ENCODE measurements around the gene SP5. TPM values are rescaled to one million over a fixed set of nuclear protein-coding genes. Genes with fewer than 3 reads are reported as not detected.
"Not testable (repeated sequence)": the region's sequence is repeated elsewhere in the genome, so short reads cannot be mapped to it uniquely, and the experiment has no call there.

SP5 gene
- total RNA-seq, 2 donors from 2014 or later: 0.19 TPM; not detected in 1

- Mint-ChIP-seq H3K27ac (no peak overlapping the region), H3K36me3 (no peaks in the 10 kb centered on the region), H3K9me3 (no peaks in the 10 kb centered on the region)
- no peak for ATAC-seq
- DNase-seq (ENCODE audit: low spot score in 2 of 2): no peak
Measured at GRCh38 chr2:170744248-170745002, 29.3 kb downstream of the SP5 start.

- Mint-ChIP-seq H3K27ac (no peak overlapping the region), H3K36me3 (no peaks in the 10 kb centered on the region), H3K9me3 (no peaks in the 10 kb centered on the region)
- ATAC-seq: no peak
- no peak for DNase-seq (ENCODE audit: low spot score in 2 of 2)
Measured at GRCh38 chr2:170745305-170745704, 30.2 kb downstream of the SP5 start.

GRCh38 chr2:170747921-170748320 is 32.8 kb downstream of the SP5 start:
- no peak overlapping the region for H3K27ac Mint-ChIP-seq
- ATAC-seq: no peak
- no peak for DNase-seq (ENCODE audit: low spot score in 2 of 2)
- no peaks in the 10 kb centered on the region for H3K36me3 Mint-ChIP-seq
- H3K9me3 Mint-ChIP-seq: no peaks in the 10 kb centered on the region

DNA sequence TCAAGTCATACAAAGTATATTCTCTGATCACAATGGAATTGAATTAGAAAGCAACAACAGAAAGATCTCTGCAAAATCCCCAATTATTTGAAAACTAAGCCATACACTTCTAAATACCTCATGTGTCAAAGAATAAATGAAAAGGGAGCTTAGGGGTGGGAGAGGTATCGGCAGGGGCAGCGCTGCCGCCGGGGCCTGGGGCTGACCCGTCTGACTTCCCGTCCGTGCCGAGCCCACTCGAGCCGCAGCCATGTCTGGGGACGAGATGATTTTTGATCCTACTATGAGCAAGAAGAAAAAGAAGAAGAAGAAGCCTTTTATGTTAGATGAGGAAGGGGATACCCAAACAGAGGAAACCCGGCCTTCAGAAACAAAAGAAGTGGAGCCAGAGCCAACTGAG is 36.4 kb downstream of the SP5 start:
- ATAC-seq: peak in 1 of 2 donors; percentile 70
- H3K27ac Mint-ChIP-seq; H3K9me3 Mint-ChIP-seq; DNase-seq (ENCODE audit: low spot score in 2 of 2); H3K36me3 Mint-ChIP-seq: not testable (repeated sequence)

GRCh38 chr2:170761572-170761971 is 46.4 kb downstream of the SP5 start:
- Mint-ChIP-seq H3K9me3 (no peaks in the 10 kb centered on the region), H3K36me3 (no peaks in the 10 kb centered on the region), H3K27ac (no peak overlapping the region)
- DNase-seq (ENCODE audit: low spot score in 2 of 2): no peak
- no peak for ATAC-seq

- no peak for ATAC-seq
- no peak for DNase-seq (ENCODE audit: low spot score in 2 of 2)
- H3K9me3 Mint-ChIP-seq: no peaks in the 10 kb centered on the region
- H3K27ac Mint-ChIP-seq: no peak overlapping the region
- no peaks in the 10 kb centered on the region for H3K36me3 Mint-ChIP-seq
Measured at GRCh38 chr2:170762760-170763159, 47.6 kb downstream of the SP5 start.

GRCh38 chr2:170763232-170763631 is 48.1 kb downstream of the SP5 start:
- DNase-seq (ENCODE audit: low spot score in 2 of 2): no peak
- H3K27ac Mint-ChIP-seq: no peak overlapping the region
- H3K9me3 Mint-ChIP-seq: no peaks in the 10 kb centered on the region
- no peaks in the 10 kb centered on the region for H3K36me3 Mint-ChIP-seq
- no peak for ATAC-seq

- DNase-seq (ENCODE audit: low spot score in 2 of 2) (no peak), ATAC-seq (no peak)
- Mint-ChIP-seq H3K9me3 (no peaks in the 10 kb centered on the region), H3K27ac (no peak overlapping the region), H3K36me3 (no peaks in the 10 kb centered on the region)
Measured at GRCh38 chr2:170764880-170765261, 49.7 kb downstream of the SP5 start.

DNA sequence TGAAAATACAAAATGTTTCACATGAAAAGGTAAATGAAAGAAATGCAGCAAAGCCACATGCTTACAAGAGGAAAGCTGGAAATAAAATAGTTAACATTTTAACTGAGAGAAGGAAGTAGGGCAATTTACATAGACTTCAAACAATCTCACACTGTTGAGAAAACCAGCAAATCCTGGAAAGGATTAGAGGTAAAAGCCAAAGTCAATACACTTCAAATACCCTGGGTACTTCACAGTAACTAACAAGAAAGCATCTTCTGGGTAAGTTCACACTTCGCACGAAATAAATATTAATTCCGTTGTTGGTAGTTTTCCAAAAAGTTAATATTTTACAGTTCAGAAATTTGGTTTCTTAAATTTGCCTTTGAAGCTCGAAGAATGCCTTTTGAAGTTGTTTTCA is 51.6 kb downstream of the SP5 start:
- ATAC-seq (no peak), DNase-seq (ENCODE audit: low spot score in 2 of 2) (no peak)
- Mint-ChIP-seq H3K9me3 (no peaks in the 10 kb centered on the region), H3K27ac (no peak overlapping the region), H3K36me3 (no peaks in the 10 kb centered on the region)

Other genes starting within 250 kb of the SP5 start
- not detected for gene ERICH2, start 55.0 kb downstream of the SP5 start, total RNA-seq
- gene GAD1, start 101.5 kb downstream of the SP5 start, total RNA-seq: 1 to 10 TPM; 1.9 to 3.1 TPM
- gene GORASP2, start 213.9 kb downstream of the SP5 start, total RNA-seq: 10 to 100 TPM; 64.9 to 69.8 TPM